Measurements from ENCODE around the gene SPINT2. TPM values are rescaled to one million over a fixed set of nuclear protein-coding genes. Genes with fewer than 3 reads are reported as not detected.
A peak's percentile ranks its signal among the peaks of the same experiment; 100 is the strongest.

SPINT2 gene
- total RNA-seq, 1 experiment from 2014 or later: 442 TPM

- Histone ChIP-seq H2AFZ (ENCODE audit: low read length) (no peak overlapping the region), H3K79me2 (ENCODE audit: low read length) (peaks cover 74% of the 10 kb centered on the region), H3K9me2 (replicated peaks; ENCODE audit: low read length) (no peaks in the 10 kb centered on the region), H3K9me3 (ENCODE audit: low read length) (no peaks in the 10 kb centered on the region), H3K4me3 (ENCODE audit: low read length) (no peak overlapping the region; the same call in 1 of the 2 replicates), H3F3A (ENCODE audit: low read length, unreplicated experiment) (peaks cover 11% of the 10 kb centered on the region), H3K4me1 (ENCODE audit: insufficient read depth, low read length) (peaks cover 31% of the 10 kb centered on the region), H3K9ac (ENCODE audit: low read length) (peak overlapping the region; percentile 51), H3K4me2 (ENCODE audit: low read length) (peak overlapping the region; percentile 69), H3K27ac (ENCODE audit: low read length) (peak overlapping the region; percentile 88), H4K20me1 (ENCODE audit: low read length) (no peaks in the 10 kb centered on the region), H3K36me3 (ENCODE audit: low read depth, low read length) (peaks cover 21% of the 10 kb centered on the region), H3K27me3 (ENCODE audit: low read length) (no peaks in the 10 kb centered on the region)
- ATAC-seq (peak; percentile 46), DNase-seq (peak; percentile 65)
- POLR2A ChIA-PET (ENCODE audit: unreplicated experiment): interaction anchor here (0.6 kb wide), 2 partner anchors 15 to 18 kb away, joined by 3 to 6 read pairs; no protein-coding TSS in a partner anchor
- no TSS peak for BruUV-seq (replicated peaks)
- intact Hi-C loops (cut with micrococcal nuclease): no loop called here
- TF ChIP-seq EZH2phosphoT487 (IDR thresholded peaks at IDR 0.05; ENCODE audit: borderline replicate concordance, low read length) (no peak), CTCF (conservative IDR thresholded peaks at IDR 0.05; ENCODE audit: low read depth, low read length) (no peak)
- CTCF ChIA-PET: no interaction called here
These were observed 21.2 kb downstream of the SPINT2 start for GRCh38 chr19:38285567-38285966.

- TF ChIP-seq EZH2phosphoT487 (IDR thresholded peaks at IDR 0.05; ENCODE audit: borderline replicate concordance, low read length): no peak
- TF ChIP-seq EZH2 (IDR thresholded peaks at IDR 0.05; ENCODE audit: low read length, unreplicated experiment): no peak
- TF ChIP-seq CTCF (conservative IDR thresholded peaks at IDR 0.05; ENCODE audit: low read depth, low read length): no peak
- Histone ChIP-seq H3K9ac (ENCODE audit: low read length) (no peak overlapping the region), H3K4me2 (ENCODE audit: low read length) (no peak overlapping the region), H4K20me1 (ENCODE audit: low read length) (no peaks in the 10 kb centered on the region), H3K9me2 (replicated peaks; ENCODE audit: low read length) (no peaks in the 10 kb centered on the region), H3K79me2 (ENCODE audit: low read length) (peaks cover 67% of the 10 kb centered on the region), H3F3A (ENCODE audit: low read length, unreplicated experiment) (peaks cover 11% of the 10 kb centered on the region), H3K4me1 (ENCODE audit: insufficient read depth, low read length) (peaks cover 46% of the 10 kb centered on the region), H3K27me3 (ENCODE audit: low read length) (no peaks in the 10 kb centered on the region), H3K4me3 (ENCODE audit: low read length) (no peak overlapping the region), H3K36me3 (ENCODE audit: low read depth, low read length) (peaks cover 31% of the 10 kb centered on the region), H2AFZ (ENCODE audit: low read length) (no peak overlapping the region), H3K27ac (ENCODE audit: low read length) (no peak overlapping the region), H3K9me3 (ENCODE audit: low read length) (no peaks in the 10 kb centered on the region)
- POLR2A ChIA-PET (ENCODE audit: unreplicated experiment): no interaction called here
- CTCF ChIA-PET: no interaction called here
- ATAC-seq (no peak), DNase-seq (no peak)
- intact Hi-C loops (cut with micrococcal nuclease): no loop called here
- BruUV-seq (replicated peaks): no TSS peak
These were observed 23.2 kb downstream of the SPINT2 start for GRCh38 chr19:38287604-38288003.

- 0 out of 2 replicates have a peak overlapping the region, but pooled peaks have one; percentile 7 for H3K27ac ChIP-seq (ENCODE audit: low read length)
- no peaks in the 10 kb centered on the region for H3K9me2 ChIP-seq (replicated peaks; ENCODE audit: low read length)
- H4K20me1 ChIP-seq (ENCODE audit: low read length): no peaks in the 10 kb centered on the region
- no peaks in the 10 kb centered on the region for H3K9me3 ChIP-seq (ENCODE audit: low read length)
- H3K9ac ChIP-seq (ENCODE audit: low read length): no peak overlapping the region
- H3K27me3 ChIP-seq (ENCODE audit: low read length): no peaks in the 10 kb centered on the region
- peaks cover 11% of the 10 kb centered on the region for H3F3A ChIP-seq (ENCODE audit: low read length, unreplicated experiment)
- peaks cover 46% of the 10 kb centered on the region for H3K4me1 ChIP-seq (ENCODE audit: insufficient read depth, low read length)
- intact Hi-C loops (cut with micrococcal nuclease): no loop called here
- TF ChIP-seq EZH2phosphoT487 (IDR thresholded peaks at IDR 0.05; ENCODE audit: borderline replicate concordance, low read length): no peak
- ATAC-seq (no peak), DNase-seq (no peak)
- ChIA-PET POLR2A (ENCODE audit: unreplicated experiment) (no interaction called here), CTCF (no interaction called here)
- no peak overlapping the region for H3K4me3 ChIP-seq (ENCODE audit: low read length)
- H3K4me2 ChIP-seq (ENCODE audit: low read length): no peak overlapping the region
- no TSS peak for BruUV-seq (replicated peaks)
- no peak overlapping the region for H2AFZ ChIP-seq (ENCODE audit: low read length)
- peaks cover 60% of the 10 kb centered on the region for H3K79me2 ChIP-seq (ENCODE audit: low read length)
- peaks cover 31% of the 10 kb centered on the region for H3K36me3 ChIP-seq (ENCODE audit: low read depth, low read length)
These were observed 23.9 kb downstream of the SPINT2 start for GRCh38 chr19:38288123-38288855.
